Gastroesophageal sphincter (tissue), 3 donors: ENCODE measurements around the gene PXT1.

Experiments
- EP300 ChIP-seq: sonication (generic); formaldehyde crosslinking; IDR thresholded peaks from one replicate; pipeline ENCODE4 v1.6.1; 2017; ENCODE audit warnings: antibody characterized with exemption, mild to moderate bottlenecking
- POLR2A ChIP-seq, 2 donors: fragments of 450-650 bp; IDR thresholded peaks; one replicate each; pipeline ENCODE4 v1.6.1; 2017; ENCODE audit warnings: antibody characterized with exemption in 2 of 2, mild to moderate bottlenecking in 2 of 2, moderate library complexity in 1 of 2
- TF ChIP-seq, protein P1 (sequence below), 4 experiments: fragments of 200-600 bp in 2 of 4; fragments of 450-650 bp in 2 of 4; sonication (generic) in 1 of 4; IDR thresholded peaks; one replicate each; pipeline ENCODE4 v1.5.1; 2017 to 2019; ENCODE audit warnings: antibody characterized with exemption in 4 of 4, mild to moderate bottlenecking in 2 of 4, moderate library complexity in 2 of 4

DNA sequence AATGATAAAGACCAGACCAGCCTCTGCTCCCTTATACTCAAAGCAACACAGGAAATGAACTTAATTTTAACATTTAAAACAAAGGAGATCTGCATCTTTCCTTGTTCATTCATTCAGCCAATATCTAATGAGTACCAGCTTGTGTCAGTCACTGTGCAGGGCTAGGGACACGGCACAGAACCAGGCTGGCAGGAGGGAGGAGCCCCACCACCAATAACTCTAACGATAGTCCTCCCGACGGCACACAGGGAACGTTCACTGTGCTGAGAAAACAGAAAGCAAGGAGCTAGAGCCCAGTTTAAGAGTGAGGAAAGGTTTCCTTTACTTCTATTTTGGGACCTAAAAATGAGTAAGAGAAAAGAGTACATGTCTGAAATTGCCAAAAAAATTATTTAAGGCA lies 65.1 kb downstream of the PXT1 start:
- TF ChIP-seq, protein P1, sequence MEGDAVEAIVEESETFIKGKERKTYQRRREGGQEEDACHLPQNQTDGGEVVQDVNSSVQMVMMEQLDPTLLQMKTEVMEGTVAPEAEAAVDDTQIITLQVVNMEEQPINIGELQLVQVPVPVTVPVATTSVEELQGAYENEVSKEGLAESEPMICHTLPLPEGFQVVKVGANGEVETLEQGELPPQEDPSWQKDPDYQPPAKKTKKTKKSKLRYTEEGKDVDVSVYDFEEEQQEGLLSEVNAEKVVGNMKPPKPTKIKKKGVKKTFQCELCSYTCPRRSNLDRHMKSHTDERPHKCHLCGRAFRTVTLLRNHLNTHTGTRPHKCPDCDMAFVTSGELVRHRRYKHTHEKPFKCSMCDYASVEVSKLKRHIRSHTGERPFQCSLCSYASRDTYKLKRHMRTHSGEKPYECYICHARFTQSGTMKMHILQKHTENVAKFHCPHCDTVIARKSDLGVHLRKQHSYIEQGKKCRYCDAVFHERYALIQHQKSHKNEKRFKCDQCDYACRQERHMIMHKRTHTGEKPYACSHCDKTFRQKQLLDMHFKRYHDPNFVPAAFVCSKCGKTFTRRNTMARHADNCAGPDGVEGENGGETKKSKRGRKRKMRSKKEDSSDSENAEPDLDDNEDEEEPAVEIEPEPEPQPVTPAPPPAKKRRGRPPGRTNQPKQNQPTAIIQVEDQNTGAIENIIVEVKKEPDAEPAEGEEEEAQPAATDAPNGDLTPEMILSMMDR (IDR thresholded peaks at IDR 0.05), result no peak
- TF ChIP-seq EP300 (no peak), POLR2A (IDR thresholded peaks at IDR 0.05) (no peak)
